ENCODE data around the gene KCNH4. TPM values are rescaled to one million over a fixed set of nuclear protein-coding genes. Genes with fewer than 3 reads are reported as not detected.

KCNH4 gene
- polyA plus RNA-seq, 1 donor from 2014 or later, result 0.56 TPM

GRCh38 chr17:42199416-42200011 is 18.6 kb upstream of the KCNH4 start:
- no peaks in the 10 kb centered on the region for H3K36me3 ChIP-seq (ENCODE audit: insufficient read depth, low read length)
- no peaks in the 10 kb centered on the region for H4K20me1 ChIP-seq (ENCODE audit: insufficient read depth)
- H3K4me2 ChIP-seq (ENCODE audit: low read length), result no peak overlapping the region
- H3K9me3 ChIP-seq (ENCODE audit: low read length), result no peaks in the 10 kb centered on the region
- H3K79me2 ChIP-seq (replicated peaks; ENCODE audit: insufficient read depth, low read length), result no peaks in the 10 kb centered on the region
- H3F3A ChIP-seq (ENCODE audit: insufficient read depth, low read length, poor library complexity, severe bottlenecking), result no peaks in the 10 kb centered on the region
- H3K27ac ChIP-seq (ENCODE audit: low read length), result no peak overlapping the region
- H3K27me3 ChIP-seq (ENCODE audit: insufficient read depth, low read depth, low read length), result no peaks in the 10 kb centered on the region
- H2AFZ ChIP-seq (ENCODE audit: low read depth, low read length), result no peak overlapping the region
- H3K4me3 ChIP-seq (ENCODE audit: low read length), result no peak overlapping the region
- H3K9ac ChIP-seq (ENCODE audit: low read length), result no peak overlapping the region
- no peaks in the 10 kb centered on the region for H3K9me2 ChIP-seq (ENCODE audit: insufficient read depth, low read length)
- TF ChIP-seq EP300 (conservative IDR thresholded peaks at IDR 0.05; ENCODE audit: poor library complexity, severe bottlenecking) (no peak), MXI1 (conservative IDR thresholded peaks at IDR 0.05; ENCODE audit: poor library complexity, severe bottlenecking) (no peak), TAF1 (IDR thresholded peaks at IDR 0.05; ENCODE audit: low read depth) (no peak), SMC3 (conservative IDR thresholded peaks at IDR 0.05; ENCODE audit: poor library complexity) (no peak)

- Histone ChIP-seq H3K79me2 (replicated peaks; ENCODE audit: insufficient read depth, low read length) (no peaks in the 10 kb centered on the region), H3K27ac (ENCODE audit: low read length) (no peak overlapping the region), H3K4me2 (ENCODE audit: low read length) (no peak overlapping the region), H3K9me3 (ENCODE audit: low read length) (no peaks in the 10 kb centered on the region), H3F3A (ENCODE audit: insufficient read depth, low read length, poor library complexity, severe bottlenecking) (no peaks in the 10 kb centered on the region), H3K27me3 (ENCODE audit: insufficient read depth, low read depth, low read length) (no peaks in the 10 kb centered on the region), H3K36me3 (ENCODE audit: insufficient read depth, low read length) (no peaks in the 10 kb centered on the region), H3K4me3 (ENCODE audit: low read length) (no peak overlapping the region), H3K9me2 (ENCODE audit: insufficient read depth, low read length) (no peaks in the 10 kb centered on the region), H4K20me1 (ENCODE audit: insufficient read depth) (no peaks in the 10 kb centered on the region), H3K9ac (ENCODE audit: low read length) (no peak overlapping the region), H2AFZ (ENCODE audit: low read depth, low read length) (no peak overlapping the region)
- TF ChIP-seq SMC3 (conservative IDR thresholded peaks at IDR 0.05; ENCODE audit: poor library complexity), result no peak
- no peak for TF ChIP-seq CTCF (IDR thresholded peaks at IDR 0.05; ENCODE audit: poor library complexity, severe bottlenecking)
- no peak for TF ChIP-seq EZH2 (IDR thresholded peaks at IDR 0.05; ENCODE audit: borderline replicate concordance, insufficient read depth, low read length, poor library complexity, severe bottlenecking)
- TF ChIP-seq POLR2AphosphoS5 (IDR thresholded peaks at IDR 0.05), result no peak
- TF ChIP-seq TAF1 (IDR thresholded peaks at IDR 0.05; ENCODE audit: low read depth), result no peak
- no peak for TF ChIP-seq REST (IDR thresholded peaks at IDR 0.05; ENCODE audit: borderline replicate concordance)
- no peak for TF ChIP-seq RAD21 (conservative IDR thresholded peaks at IDR 0.05)
- no peak for TF ChIP-seq EP300 (conservative IDR thresholded peaks at IDR 0.05; ENCODE audit: poor library complexity, severe bottlenecking)
- no peak for TF ChIP-seq MXI1 (conservative IDR thresholded peaks at IDR 0.05; ENCODE audit: poor library complexity, severe bottlenecking)
Measured at GRCh38 chr17:42198897-42199296, 18.0 kb upstream of the KCNH4 start.

Measured in neural cell (in vitro differentiated cells).